Measurements from ENCODE around the gene NHSL1. TPM values are rescaled to one million over a fixed set of nuclear protein-coding genes. Genes with fewer than 3 reads are reported as not detected.

Gene NHSL1
- 104 TPM for polyA plus RNA-seq (2012; ENCODE audit: insufficient read length, low read depth)

GRCh38 chr6:138499303-138500018 lies at the start of gene NHSL1:
NHSL1 (minus strand) TSS chr6:138499494; CDS start chr6:138499290, 204 bp downstream.
- peak; percentile 94 for TF ChIP-seq POLR2AphosphoS5 (IDR thresholded peaks at IDR 0.05; ENCODE audit: low read depth, low read length)
- peak; percentile 95; the same call in 1 of the 2 replicates for TF ChIP-seq TAF1 (IDR thresholded peaks at IDR 0.05; ENCODE audit: borderline replicate concordance, insufficient read depth, low read length)
- TF ChIP-seq REST (IDR thresholded peaks at IDR 0.05; ENCODE audit: insufficient read depth in 1 of 2, low read depth in 2 of 2, low read length in 2 of 2) = 0 out of 4 replicates have a peak, but pooled peaks of 1 of the 2 experiments have one; percentile 21
- no peak for TF ChIP-seq FOXP2 (optimal IDR thresholded peaks at IDR 0.05; ENCODE audit: borderline replicate concordance, extremely low read depth, extremely low read length, insufficient read depth)
- TF ChIP-seq SIN3A (IDR thresholded peaks at IDR 0.05; ENCODE audit: borderline replicate concordance, insufficient read depth, low read length) = peak; percentile 93

- TF ChIP-seq REST (IDR thresholded peaks at IDR 0.05; ENCODE audit: insufficient read depth in 1 of 2, low read depth in 2 of 2, low read length in 2 of 2) (peak in 1 of 2 experiments; percentile 67; a peak in 1 of 4 replicates), SIN3A (IDR thresholded peaks at IDR 0.05; ENCODE audit: borderline replicate concordance, insufficient read depth, low read length) (0 out of 2 replicates have a peak, but pooled peaks have one; percentile 44), POLR2AphosphoS5 (IDR thresholded peaks at IDR 0.05; ENCODE audit: low read depth, low read length) (peak; percentile 56; the same call in 1 of the 2 replicates), TAF1 (IDR thresholded peaks at IDR 0.05; ENCODE audit: borderline replicate concordance, insufficient read depth, low read length) (0 out of 2 replicates have a peak, but pooled peaks have one; percentile 40), FOXP2 (optimal IDR thresholded peaks at IDR 0.05; ENCODE audit: borderline replicate concordance, extremely low read depth, extremely low read length, insufficient read depth) (peak; percentile 45)
Observed at GRCh38 chr6:138546733-138547185, 47.5 kb upstream of the NHSL1 start.

GRCh38 chr6:138545621-138545980 lies 46.3 kb upstream of the NHSL1 start:
- TF ChIP-seq FOXP2 (optimal IDR thresholded peaks at IDR 0.05; ENCODE audit: borderline replicate concordance, extremely low read depth, extremely low read length, insufficient read depth) = peak; percentile 67
- TF ChIP-seq SIN3A (IDR thresholded peaks at IDR 0.05; ENCODE audit: borderline replicate concordance, insufficient read depth, low read length) = peak; percentile 92; the same call in 1 of the 2 replicates
- TF ChIP-seq TAF1 (IDR thresholded peaks at IDR 0.05; ENCODE audit: borderline replicate concordance, insufficient read depth, low read length) = peak; percentile 85
- TF ChIP-seq POLR2AphosphoS5 (IDR thresholded peaks at IDR 0.05; ENCODE audit: low read depth, low read length) = peak; percentile 86
- peak; percentile 49 to 64; a peak in 3 of 4 replicates for TF ChIP-seq REST (IDR thresholded peaks at IDR 0.05; ENCODE audit: insufficient read depth in 1 of 2, low read depth in 2 of 2, low read length in 2 of 2)

GRCh38 chr6:138544501-138544900 lies 45.2 kb upstream of the NHSL1 start:
- TF ChIP-seq TAF1 (IDR thresholded peaks at IDR 0.05; ENCODE audit: borderline replicate concordance, insufficient read depth, low read length) (no peak), FOXP2 (optimal IDR thresholded peaks at IDR 0.05; ENCODE audit: borderline replicate concordance, extremely low read depth, extremely low read length, insufficient read depth) (no peak), SIN3A (IDR thresholded peaks at IDR 0.05; ENCODE audit: borderline replicate concordance, insufficient read depth, low read length) (no peak), REST (IDR thresholded peaks at IDR 0.05; ENCODE audit: insufficient read depth in 1 of 2, low read depth in 2 of 2, low read length in 2 of 2) (no peak), POLR2AphosphoS5 (IDR thresholded peaks at IDR 0.05; ENCODE audit: low read depth, low read length) (no peak)
